ENCODE data around the gene TRAK2.
"Not testable (repeated sequence)": the region's sequence is repeated elsewhere in the genome, so short reads cannot be mapped to it uniquely, and the experiment has no call there.

TRAK2 gene

GRCh38 chr2:201451292-201452057, at the start of gene TRAK2, which contains the start of gene STRADB:
Gene TRAK2 (minus strand): TSS chr2:201451458. CDS start chr2:201420507, 30,951 bp downstream.
Gene STRADB (plus strand): TSS chr2:201451740. CDS start chr2:201454841, 3,101 bp downstream.
- peak; percentile 84 to 91 (median 91) for DNase-seq (ENCODE audit: low read depth in 3 of 3)

GRCh38 chr2:201500534-201500933, 49.3 kb upstream of the TRAK2 start:
- DNase-seq (ENCODE audit: low read depth in 3 of 3) = no peak

- DNase-seq (ENCODE audit: low read depth in 3 of 3) = no peak
Observed at GRCh38 chr2:201496785-201497184, 45.5 kb upstream of the TRAK2 start.

- no peak for DNase-seq (ENCODE audit: low read depth in 3 of 3)
Observed at GRCh38 chr2:201490291-201490690, 39.0 kb upstream of the TRAK2 start.

GRCh38 chr2:201484805-201485204, 33.5 kb upstream of the TRAK2 start:
- no peak for DNase-seq (ENCODE audit: low read depth in 3 of 3)

- DNase-seq (ENCODE audit: low read depth in 3 of 3) = not testable (repeated sequence)
Observed at GRCh38 chr2:201483758-201484157, 32.5 kb upstream of the TRAK2 start.

GRCh38 chr2:201483342-201483741, 32.1 kb upstream of the TRAK2 start:
- no peak for DNase-seq (ENCODE audit: low read depth in 3 of 3)

- DNase-seq (ENCODE audit: low read depth in 3 of 3) = no peak
Observed at GRCh38 chr2:201482543-201482942, 31.3 kb upstream of the TRAK2 start.

- DNase-seq (ENCODE audit: low read depth in 3 of 3) = no peak
Observed at GRCh38 chr2:201472411-201472810, 21.2 kb upstream of the TRAK2 start.

- no peak for DNase-seq (ENCODE audit: low read depth in 3 of 3)
Observed at GRCh38 chr2:201471732-201472393, 20.6 kb upstream of the TRAK2 start.

GRCh38 chr2:201470821-201471731, 19.8 kb upstream of the TRAK2 start:
- DNase-seq (ENCODE audit: low read depth in 3 of 3) = no peak

GRCh38 chr2:201467666-201468065, 16.4 kb upstream of the TRAK2 start:
- no peak for DNase-seq (ENCODE audit: low read depth in 3 of 3)

- DNase-seq (ENCODE audit: low read depth in 3 of 3) = no peak
Observed at GRCh38 chr2:201466050-201466675, 14.9 kb upstream of the TRAK2 start.

- DNase-seq (ENCODE audit: low read depth in 3 of 3) = no peak
Observed at GRCh38 chr2:201465524-201465971, 14.3 kb upstream of the TRAK2 start.

GRCh38 chr2:201464547-201464946, 13.3 kb upstream of the TRAK2 start:
- DNase-seq (ENCODE audit: low read depth in 3 of 3) = no peak

GRCh38 chr2:201460532-201460931, 9.3 kb upstream of the TRAK2 start:
- DNase-seq (ENCODE audit: low read depth in 3 of 3) = no peak

GRCh38 chr2:201458381-201458780, 7.1 kb upstream of the TRAK2 start:
- DNase-seq (ENCODE audit: low read depth in 3 of 3) = no peak

- DNase-seq (ENCODE audit: low read depth in 3 of 3) = no peak
Observed at GRCh38 chr2:201452922-201453643, 1.8 kb upstream of the TRAK2 start.

- no peak for DNase-seq (ENCODE audit: low read depth in 3 of 3)
Observed at GRCh38 chr2:201452058-201452921, 1.0 kb upstream of the TRAK2 start.

- DNase-seq (ENCODE audit: low read depth in 3 of 3) = no peak
Observed at GRCh38 chr2:201450954-201451291, 335 bp downstream of the TRAK2 start.

Data from stimulated activated CD4-positive, alpha-beta T cell treated with anti-CD3 and anti-CD28 coated beads, TNF-alpha, amount 100 ng/mL, for 4 hours (primary cell).